Left ventricle myocardium inferior (tissue), 1 donor: ENCODE results near the gene PARVB. TPM values are rescaled to one million over a fixed set of nuclear protein-coding genes. Genes with fewer than 3 reads are reported as not detected.

ENCODE experiments used
- DNase-seq: peaks from one replicate; pipeline ENCODE4 v3.0.0-alpha.2; 2020
- H3K27ac ChIP-seq: fragments of 200-600 bp; replicated peaks from 2 replicates; pipeline ENCODE4 v1.8.0; 2021
- H3K27me3 ChIP-seq: fragments of 200-600 bp; 2 replicates; pipeline ENCODE4 v1.8.0; 2021; ENCODE audit warnings: low read depth
- H3K36me3 ChIP-seq: fragments of 200-600 bp; 2 replicates; pipeline ENCODE4 v1.8.0; 2021
- H3K4me1 ChIP-seq: fragments of 200-600 bp; 2 replicates; pipeline ENCODE4 v1.8.0; 2021
- H3K4me3 ChIP-seq: fragments of 200-600 bp; 2 replicates; pipeline ENCODE4 v1.8.0; 2021; ENCODE audit warnings: mild to moderate bottlenecking, moderate library complexity
- H3K9me3 ChIP-seq: fragments of 200-600 bp; replicated peaks from 2 replicates; pipeline ENCODE4 v1.8.0; 2021
- intact Hi-C: fragments of 100-400 bp; cut with micrococcal nuclease; formaldehyde crosslinking; loops from one replicate; pipeline ENCODE4 v1.11.0; 2022
- total RNA-seq: library from RNA; stranded (reverse); fragmentation: NEBNext Ultra II Directional; extraction: Animal tissue kit (Norgen Biotek cat#: 25700); gene quantifications from one replicate; pipeline ENCODE4 v1.2.1, GENCODE V29; 2021
- TF ChIP-seq, protein P1 (sequence below): fragments of 200-600 bp; IDR thresholded peaks from 2 replicates; pipeline ENCODE4 v1.8.0; 2021; ENCODE audit warnings: antibody characterized with exemption, mild to moderate bottlenecking, borderline replicate concordance
- donor health status: DM: no; HTN: yes; CAD: no; lungs with severe emphysema.

Gene PARVB
- total RNA-seq, 1 donor from 2014 or later = 155 TPM

DNA sequence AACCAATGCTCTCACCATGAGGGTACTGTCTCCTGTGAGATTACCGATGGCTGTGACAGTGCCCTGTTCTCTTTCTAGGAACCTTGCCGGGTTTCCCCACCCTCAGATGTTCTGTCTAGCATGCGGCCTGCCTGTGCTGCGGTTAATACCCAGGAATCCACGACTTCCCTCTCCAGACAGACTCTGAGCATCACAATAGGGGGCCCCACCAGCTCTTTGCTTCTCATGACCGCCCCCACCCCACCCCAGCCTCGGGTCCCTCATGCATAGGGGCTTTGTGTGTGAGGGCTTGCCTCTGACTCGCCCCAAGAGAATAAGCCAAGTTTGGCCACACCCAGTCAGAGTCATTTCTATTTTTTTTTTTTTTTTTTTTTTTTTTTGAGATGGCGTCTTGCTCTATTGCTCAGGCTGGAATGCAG, 166.9 kb downstream of the PARVB start:
- H3K4me3 ChIP-seq = no peak overlapping the region
- TF ChIP-seq, protein P1, sequence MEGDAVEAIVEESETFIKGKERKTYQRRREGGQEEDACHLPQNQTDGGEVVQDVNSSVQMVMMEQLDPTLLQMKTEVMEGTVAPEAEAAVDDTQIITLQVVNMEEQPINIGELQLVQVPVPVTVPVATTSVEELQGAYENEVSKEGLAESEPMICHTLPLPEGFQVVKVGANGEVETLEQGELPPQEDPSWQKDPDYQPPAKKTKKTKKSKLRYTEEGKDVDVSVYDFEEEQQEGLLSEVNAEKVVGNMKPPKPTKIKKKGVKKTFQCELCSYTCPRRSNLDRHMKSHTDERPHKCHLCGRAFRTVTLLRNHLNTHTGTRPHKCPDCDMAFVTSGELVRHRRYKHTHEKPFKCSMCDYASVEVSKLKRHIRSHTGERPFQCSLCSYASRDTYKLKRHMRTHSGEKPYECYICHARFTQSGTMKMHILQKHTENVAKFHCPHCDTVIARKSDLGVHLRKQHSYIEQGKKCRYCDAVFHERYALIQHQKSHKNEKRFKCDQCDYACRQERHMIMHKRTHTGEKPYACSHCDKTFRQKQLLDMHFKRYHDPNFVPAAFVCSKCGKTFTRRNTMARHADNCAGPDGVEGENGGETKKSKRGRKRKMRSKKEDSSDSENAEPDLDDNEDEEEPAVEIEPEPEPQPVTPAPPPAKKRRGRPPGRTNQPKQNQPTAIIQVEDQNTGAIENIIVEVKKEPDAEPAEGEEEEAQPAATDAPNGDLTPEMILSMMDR = no peak
- no peaks in the 10 kb centered on the region for H3K36me3 ChIP-seq
- H3K4me1 ChIP-seq = no peaks in the 10 kb centered on the region
- intact Hi-C loops = no loop called here
- H3K27me3 ChIP-seq = peaks cover 33% of the 10 kb centered on the region
- no peak for DNase-seq
- H3K27ac ChIP-seq = no peak overlapping the region
- no peaks in the 10 kb centered on the region for H3K9me3 ChIP-seq

DNA sequence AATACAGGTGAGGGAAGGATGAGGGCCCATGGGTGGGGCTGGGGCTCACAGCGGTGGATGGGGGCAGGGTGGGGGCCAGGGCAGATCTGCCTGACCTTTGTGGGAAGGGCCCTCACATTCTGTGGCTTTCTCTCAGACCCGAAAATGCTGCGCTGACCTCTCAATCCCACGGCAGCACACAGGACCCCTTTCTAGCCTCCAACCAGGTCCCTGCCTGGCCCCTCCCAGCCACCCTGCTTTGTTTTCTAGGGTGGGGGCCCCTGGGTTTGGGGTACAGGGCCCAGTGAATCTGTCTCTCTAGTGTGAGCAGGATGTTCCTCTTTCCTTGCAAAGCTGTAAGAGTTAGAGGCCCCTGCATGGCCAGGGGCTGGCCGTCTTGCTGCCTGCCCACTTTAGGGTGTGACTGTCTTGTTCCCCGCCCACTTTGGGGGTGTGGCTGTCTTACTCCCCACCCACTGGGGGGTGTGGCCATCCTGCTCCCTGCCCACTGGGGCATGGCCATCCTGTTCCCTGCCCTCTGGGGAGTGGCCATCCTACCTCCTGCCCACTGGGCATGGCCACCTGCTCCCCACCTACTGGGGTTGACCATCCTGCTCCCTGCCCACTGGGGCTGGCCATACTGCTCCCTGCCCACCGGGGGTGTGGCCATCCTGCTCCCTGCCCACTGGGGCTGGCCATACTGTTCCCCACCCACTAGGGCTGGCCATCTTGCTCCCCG, 168.2 kb downstream of the PARVB start:
- Histone ChIP-seq H3K4me1 (no peaks in the 10 kb centered on the region), H3K36me3 (no peaks in the 10 kb centered on the region), H3K27ac (no peak overlapping the region), H3K4me3 (no peak overlapping the region), H3K9me3 (no peaks in the 10 kb centered on the region), H3K27me3 (peaks cover 38% of the 10 kb centered on the region)
- intact Hi-C loops = no loop called here
- TF ChIP-seq, protein P1 = no peak
- no peak for DNase-seq

DNA sequence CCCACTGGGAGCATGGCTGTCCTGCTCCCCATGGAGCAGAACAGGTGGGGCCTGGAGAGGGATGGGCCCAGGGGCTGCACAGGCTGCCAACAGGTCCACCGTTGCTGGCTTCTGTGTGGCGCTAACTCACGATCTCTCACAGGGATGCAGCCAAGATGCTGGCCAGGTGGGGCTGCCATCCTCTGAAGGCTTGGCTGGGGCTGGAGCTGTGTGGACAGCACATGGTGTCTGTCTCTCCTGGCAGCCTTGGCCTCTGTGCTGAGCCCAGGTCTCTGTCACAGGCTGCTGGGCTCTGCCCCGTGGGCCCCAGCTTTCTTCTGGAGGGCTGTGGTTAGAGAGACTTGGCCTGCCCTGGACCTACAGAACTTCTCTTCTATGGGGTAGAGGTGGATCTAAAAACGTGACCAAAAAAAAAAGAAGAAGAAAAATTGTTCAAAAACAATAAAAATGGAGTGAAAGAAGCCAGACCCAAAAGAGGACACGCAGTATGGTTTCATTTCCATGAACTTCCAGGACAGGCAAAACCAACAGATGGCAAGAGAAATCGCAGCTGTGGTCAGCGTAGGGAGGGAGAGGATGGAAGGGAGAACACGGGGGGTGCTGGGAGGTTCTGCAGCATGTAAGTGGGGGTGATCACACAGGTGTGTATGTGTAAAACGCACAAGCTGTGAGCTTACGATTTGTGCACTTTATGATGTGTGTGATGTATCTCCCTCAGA, 168.9 kb downstream of the PARVB start:
- H3K27ac ChIP-seq = no peak overlapping the region
- intact Hi-C loops = no loop called here
- TF ChIP-seq, protein P1 = no peak
- no peaks in the 10 kb centered on the region for H3K4me1 ChIP-seq
- H3K27me3 ChIP-seq = peaks cover 38% of the 10 kb centered on the region
- no peak for DNase-seq
- H3K4me3 ChIP-seq = no peak overlapping the region
- H3K9me3 ChIP-seq = no peaks in the 10 kb centered on the region
- no peaks in the 10 kb centered on the region for H3K36me3 ChIP-seq

DNA sequence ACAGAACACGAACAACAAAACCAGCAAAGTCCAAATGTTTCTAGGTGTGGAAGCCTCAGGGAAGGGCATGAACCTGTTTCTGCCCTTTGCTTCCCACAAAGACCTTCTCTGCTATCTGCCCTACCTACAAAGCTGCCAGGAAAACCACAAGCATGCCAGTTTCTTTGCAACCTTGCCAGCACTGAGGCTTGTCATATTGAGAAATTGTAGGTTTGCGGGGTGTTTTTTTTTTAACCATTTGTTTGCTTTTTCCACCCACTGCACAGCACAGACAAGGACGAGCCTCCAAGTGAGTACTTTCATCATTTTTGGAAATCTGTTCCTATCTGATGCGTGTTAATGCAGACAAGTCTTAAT, 169.4 kb downstream of the PARVB start:
- H3K36me3 ChIP-seq = no peaks in the 10 kb centered on the region

DNA sequence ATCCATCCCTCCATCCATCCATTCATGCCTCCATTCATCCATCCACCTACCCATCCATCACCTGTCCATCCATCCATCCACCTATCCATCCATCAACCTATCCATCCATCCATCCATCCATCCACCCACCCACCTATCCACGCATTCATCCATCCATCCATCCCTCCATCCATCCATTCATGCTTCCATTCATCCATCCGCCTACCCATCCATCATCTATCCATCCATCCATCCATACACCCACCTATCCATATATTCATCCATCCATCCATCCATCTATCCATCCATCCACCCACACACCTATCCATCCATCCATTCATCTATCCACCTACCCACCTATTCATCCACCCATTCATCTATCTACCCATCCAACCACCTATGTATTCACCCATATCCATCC, 170.5 kb downstream of the PARVB start:
- H3K4me3 ChIP-seq = no peak overlapping the region
- intact Hi-C loops = no loop called here

More for the DNA sequence above, 169.4 kb downstream of the PARVB start:
- TF ChIP-seq, protein P1 = no peak
- Histone ChIP-seq H3K27ac (no peak overlapping the region), H3K4me3 (no peak overlapping the region), H3K27me3 (peaks cover 33% of the 10 kb centered on the region), H3K4me1 (no peaks in the 10 kb centered on the region), H3K9me3 (no peaks in the 10 kb centered on the region)
- no peak for DNase-seq
- intact Hi-C loops = no loop called here

More for the DNA sequence above, 170.5 kb downstream of the PARVB start:
- TF ChIP-seq, protein P1 = no peak
- Histone ChIP-seq H3K27ac (no peak overlapping the region), H3K27me3 (peaks cover 33% of the 10 kb centered on the region), H3K36me3 (no peaks in the 10 kb centered on the region), H3K4me1 (no peaks in the 10 kb centered on the region), H3K9me3 (no peaks in the 10 kb centered on the region)
- DNase-seq = no peak
